OCI-LY7 (cell line): ENCODE results near the gene SNN. TPM values are rescaled to one million over a fixed set of nuclear protein-coding genes. Genes with fewer than 3 reads are reported as not detected.

Experiments
- BruUV-seq: library from RNA; stranded (reverse); fragments of 400-500 nt; replicated peaks from 2 replicates; lab custom pipeline; 2021; lab: Mats Ljungman, UMichigan
- CTCF ChIA-PET: fragments of 300-600 bp; sonication (Branson Sonifier 250); formaldehyde crosslinking; loops from one replicate; lab custom pipeline; 2022; ENCODE audit warnings: antibody characterized with exemption; ENCODE audit not compliant: unreplicated experiment; lab: Charles Lee
- POLR2A ChIA-PET: fragments of 300-600 bp; sonication (Branson Sonifier 250); formaldehyde crosslinking; loops from one replicate; lab custom pipeline; 2022; ENCODE audit warnings: antibody characterized with exemption; lab: Charles Lee
- DNase-seq: peaks from one replicate; pipeline ENCODE4 v3.0.0-alpha.2; 2015; ENCODE audit warnings: low spot score
- H2AFZ ChIP-seq: fragments of 200-600 bp; sonication (generic), shearing (Covaris generic); 2 replicates; pipeline ENCODE4 v1.6.1; 2014; ENCODE audit warnings: mild to moderate bottlenecking, antibody characterized with exemption, low read length, moderate library complexity
- H3K27ac ChIP-seq: fragments of 200-600 bp; sonication (generic); 2 replicates; pipeline ENCODE4 v1.5.1; 2014; ENCODE audit warnings: mixed run types, low read depth, mild to moderate bottlenecking, moderate library complexity, low read length, inconsistent platforms; ENCODE audit not compliant: poor library complexity, severe bottlenecking
- H3K36me3 ChIP-seq: fragments of 200-600 bp; sonication (generic); 2 replicates; pipeline ENCODE4 v1.6.1; 2014; ENCODE audit warnings: mild to moderate bottlenecking, antibody characterized with exemption, low read length, moderate library complexity, mixed read lengths; ENCODE audit not compliant: insufficient read depth
- H3K4me1 ChIP-seq: fragments of 200-600 bp; sonication (generic); 2 replicates; pipeline ENCODE4 v1.5.1; 2014; ENCODE audit warnings: mild to moderate bottlenecking, low read length; ENCODE audit not compliant: insufficient read depth, poor library complexity, severe bottlenecking
- H3K4me2 ChIP-seq: fragments of 200-600 bp; sonication (generic); 2 replicates; pipeline ENCODE4 v1.6.1; 2014; ENCODE audit warnings: mild to moderate bottlenecking, low read length
- H3K4me3 ChIP-seq: fragments of 200-600 bp; sonication (generic); 2 replicates; pipeline ENCODE4 v1.5.1; 2014; ENCODE audit warnings: mild to moderate bottlenecking, low read depth, low read length; ENCODE audit not compliant: poor library complexity, severe bottlenecking
- H3K79me2 ChIP-seq: fragments of 200-600 bp; sonication (generic); 2 replicates; pipeline ENCODE4 v1.6.1; 2016; ENCODE audit warnings: low read depth, mild to moderate bottlenecking, low read length, moderate library complexity, mixed read lengths; ENCODE audit not compliant: insufficient read depth
- H3K9me2 ChIP-seq: fragments of 200-600 bp; sonication (generic); 2 replicates; pipeline ENCODE4 v1.6.1; 2016; ENCODE audit warnings: mild to moderate bottlenecking, low read length, mixed read lengths; ENCODE audit not compliant: insufficient read depth
- H3K9me3 ChIP-seq: fragments of 200-600 bp; sonication (generic); 2 replicates; pipeline ENCODE4 v1.6.1; 2014; ENCODE audit warnings: mild to moderate bottlenecking, mixed run types, low read length, mixed read lengths
- H4K20me1 ChIP-seq: fragments of 200-600 bp; sonication (generic); 2 replicates; pipeline ENCODE4 v1.6.1; 2014; ENCODE audit warnings: mild to moderate bottlenecking, antibody characterized with exemption, low read length, moderate library complexity, mixed read lengths; ENCODE audit not compliant: insufficient read depth
- CTCF ChIP-seq: fragments of 200-600 bp; sonication (generic); conservative IDR thresholded peaks from 2 replicates; pipeline ENCODE4 v1.5.1; 2014; ENCODE audit warnings: mild to moderate bottlenecking, antibody characterized with exemption, low read length, moderate library complexity, mixed read lengths
- EZH2phosphoT487 ChIP-seq: fragments of 200-600 bp; sonication (generic); IDR thresholded peaks from 2 replicates; pipeline ENCODE4 v1.6.1; 2018; ENCODE audit warnings: low read depth, borderline replicate concordance, mild to moderate bottlenecking, mixed run types, antibody characterized with exemption, low read length, moderate library complexity, mixed read lengths
- intact Hi-C: fragments of 100-400 bp; cut with micrococcal nuclease; formaldehyde crosslinking; loops from one replicate; pipeline ENCODE4 v1.10.0; 2022; ENCODE audit not compliant: unreplicated experiment
- total RNA-seq, 2 experiments: library from RNA; depleted of rRNA in 1 of 2; stranded (reverse); fragments of >200 nt in 1 of 2; shearing (Covaris generic) in 1 of 2; gene quantifications; 2 replicates each; pipeline ENCODE4 v1.2.3, GENCODE V29; 2014 to 2022

SNN gene
- total RNA-seq, 2 experiments from 2014 or later, result 27.8 to 31.8 TPM

GRCh38 chr16:11699234-11699894 lies 31.1 kb downstream of the SNN start:
- intact Hi-C loops, result no loop called here
- CTCF ChIA-PET, result no interaction called here

GRCh38 chr16:11700264-11701029 lies 32.2 kb downstream of the SNN start:
- no peaks in the 10 kb centered on the region for H4K20me1 ChIP-seq
- ChIA-PET POLR2A (interaction anchor here (1.1 kb wide), 1 partner anchor 97 kb away, joined by 3 read pairs; the partner anchor contains the start of gene ZC3H7A), CTCF (no interaction called here)
- TF ChIP-seq EZH2phosphoT487, result no peak
- no peak for TF ChIP-seq CTCF
- peaks cover 97% of the 10 kb centered on the region for H3K36me3 ChIP-seq
- no peak overlapping the region for H3K27ac ChIP-seq
- H3K4me1 ChIP-seq, result peaks cover 5% of the 10 kb centered on the region
- H3K9me3 ChIP-seq, result no peaks in the 10 kb centered on the region
- H3K4me3 ChIP-seq, result no peak overlapping the region
- H3K4me2 ChIP-seq, result no peak overlapping the region
- intact Hi-C loops, result no loop called here
- no peaks in the 10 kb centered on the region for H3K79me2 ChIP-seq
- H2AFZ ChIP-seq, result no peak overlapping the region
- no TSS peak for BruUV-seq
- H3K9me2 ChIP-seq, result no peaks in the 10 kb centered on the region
- DNase-seq, result no peak

More at GRCh38 chr16:11699234-11699894, 31.1 kb downstream of the SNN start:
- DNase-seq, result no peak
- Histone ChIP-seq H3K4me1 (peaks cover 8% of the 10 kb centered on the region), H2AFZ (no peak overlapping the region), H3K27ac (no peak overlapping the region), H3K4me3 (no peak overlapping the region), H3K9me2 (no peaks in the 10 kb centered on the region), H3K9me3 (no peaks in the 10 kb centered on the region), H4K20me1 (no peaks in the 10 kb centered on the region), H3K36me3 (peaks cover 97% of the 10 kb centered on the region), H3K79me2 (no peaks in the 10 kb centered on the region), H3K4me2 (no peak overlapping the region)
- BruUV-seq, result no TSS peak
- POLR2A ChIA-PET, result interaction anchor here (1.1 kb wide), 1 partner anchor 98 kb away, joined by 3 read pairs; the partner anchor contains the start of gene ZC3H7A
- TF ChIP-seq CTCF (no peak), EZH2phosphoT487 (no peak)
